Measurements from ENCODE around the gene CLEC3A.
"Not testable (repeated sequence)": the region's sequence is repeated elsewhere in the genome, so short reads cannot be mapped to it uniquely, and the experiment has no call there.

Gene CLEC3A, protein sequence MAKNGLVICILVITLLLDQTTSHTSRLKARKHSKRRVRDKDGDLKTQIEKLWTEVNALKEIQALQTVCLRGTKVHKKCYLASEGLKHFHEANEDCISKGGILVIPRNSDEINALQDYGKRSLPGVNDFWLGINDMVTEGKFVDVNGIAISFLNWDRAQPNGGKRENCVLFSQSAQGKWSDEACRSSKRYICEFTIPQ

DNA sequence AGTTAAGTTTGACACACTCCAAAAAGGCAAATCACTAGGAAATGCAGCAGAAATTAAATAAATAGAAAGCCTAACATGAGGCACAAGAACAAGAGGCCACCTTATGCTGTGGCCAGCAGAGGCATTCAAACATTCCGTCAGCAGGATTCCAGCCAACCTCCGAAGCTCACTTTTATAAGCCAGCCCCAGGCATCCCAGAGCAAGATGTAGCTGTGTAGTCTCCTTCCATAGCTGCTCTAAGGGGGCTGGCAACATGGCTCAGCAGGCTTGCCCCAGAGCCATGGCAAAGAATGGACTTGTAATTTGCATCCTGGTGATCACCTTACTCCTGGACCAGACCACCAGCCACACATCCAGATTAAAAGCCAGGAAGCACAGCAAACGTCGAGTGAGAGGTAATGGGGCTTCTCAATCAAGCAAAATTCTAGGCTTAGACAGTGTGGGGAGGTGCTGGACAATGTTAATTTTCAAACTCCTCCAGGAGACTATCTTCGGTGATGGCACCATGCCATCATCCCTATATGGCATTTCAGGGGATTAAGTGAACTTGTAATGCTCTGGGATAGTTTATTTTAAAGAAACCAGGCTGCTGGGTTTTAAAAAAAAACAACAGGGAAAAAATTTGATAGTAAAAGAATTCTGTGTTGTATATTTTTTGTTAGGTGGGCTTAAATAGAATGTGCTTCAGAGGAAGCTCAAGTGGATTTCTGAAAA is at the start of gene CLEC3A:
CLEC3A (plus strand) TSS at position 202 of the 714 bp plus-strand sequence; CDS start at position 281, 79 bp downstream.
- Histone ChIP-seq H3K9me3 (ENCODE audit: control insufficient read depth, low read length) (no peaks in the 10 kb centered on the region), H3K9ac (ENCODE audit: low read length) (no peak within 1 kb of the TSS), H3K4me1 (ENCODE audit: control insufficient read depth, insufficient read depth, low read length) (no peaks in the 10 kb centered on the region), H3K36me3 (ENCODE audit: control insufficient read depth, insufficient read depth, low read length) (no peaks in the 10 kb centered on the region), H3K27me3 (ENCODE audit: control insufficient read depth, insufficient read depth, low read length) (no peaks in the 10 kb centered on the region), H3K4me3 (ENCODE audit: low read length) (no peak within 1 kb of the TSS)

DNA sequence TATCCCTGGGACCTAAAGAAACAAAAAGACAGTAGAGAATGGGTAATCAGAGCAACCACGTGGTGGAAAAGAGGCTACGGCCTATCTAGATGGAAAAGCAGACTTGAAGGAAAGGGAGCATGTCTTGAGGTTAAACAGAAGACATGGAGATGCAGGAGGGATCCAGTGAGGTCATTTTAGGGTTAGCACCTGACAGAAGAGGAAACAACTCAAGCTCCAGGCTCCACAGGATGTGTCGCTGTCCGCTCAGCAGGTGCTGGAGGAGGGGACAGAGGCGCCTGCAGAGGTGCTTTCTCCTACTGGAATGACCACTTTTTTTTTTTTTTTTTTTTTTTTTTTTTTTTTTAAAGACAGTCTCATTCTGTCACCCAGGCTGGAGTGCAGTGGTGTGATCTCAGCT is 47.5 kb upstream of the CLEC3A start:
- no peak overlapping the region for H3K9ac ChIP-seq (ENCODE audit: low read length)
- no peaks in the 10 kb centered on the region for H3K4me1 ChIP-seq (ENCODE audit: control insufficient read depth, insufficient read depth, low read length)
- H3K36me3 ChIP-seq (ENCODE audit: control insufficient read depth, insufficient read depth, low read length), result no peaks in the 10 kb centered on the region
- no peaks in the 10 kb centered on the region for H3K9me3 ChIP-seq (ENCODE audit: control insufficient read depth, low read length)
- no peak overlapping the region for H3K4me3 ChIP-seq (ENCODE audit: low read length)
- no peaks in the 10 kb centered on the region for H3K27me3 ChIP-seq (ENCODE audit: control insufficient read depth, insufficient read depth, low read length)

DNA sequence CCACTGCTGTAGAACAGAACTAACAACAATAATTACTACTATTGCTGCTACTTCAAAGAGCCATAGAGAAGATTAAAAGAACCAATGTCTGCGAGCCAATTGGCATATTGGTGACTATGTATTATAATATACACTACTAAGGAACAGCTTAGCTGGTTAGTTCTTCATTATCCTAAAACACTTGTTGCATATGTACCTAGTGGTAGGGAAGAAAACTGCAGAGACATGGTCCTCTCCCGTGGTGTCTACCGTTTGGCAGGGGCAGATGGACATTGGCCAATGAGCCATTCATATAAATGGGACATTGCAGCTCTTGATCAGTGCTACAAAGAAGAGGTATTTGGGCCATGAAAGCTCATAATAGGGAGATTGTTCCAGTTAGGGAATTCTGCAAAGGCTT is 46.4 kb upstream of the CLEC3A start:
- Histone ChIP-seq H3K9ac (ENCODE audit: low read length) (no peak overlapping the region), H3K9me3 (ENCODE audit: control insufficient read depth, low read length) (no peaks in the 10 kb centered on the region), H3K4me3 (ENCODE audit: low read length) (no peak overlapping the region), H3K27me3 (ENCODE audit: control insufficient read depth, insufficient read depth, low read length) (no peaks in the 10 kb centered on the region), H3K4me1 (ENCODE audit: control insufficient read depth, insufficient read depth, low read length) (no peaks in the 10 kb centered on the region), H3K36me3 (ENCODE audit: control insufficient read depth, insufficient read depth, low read length) (no peaks in the 10 kb centered on the region)

DNA sequence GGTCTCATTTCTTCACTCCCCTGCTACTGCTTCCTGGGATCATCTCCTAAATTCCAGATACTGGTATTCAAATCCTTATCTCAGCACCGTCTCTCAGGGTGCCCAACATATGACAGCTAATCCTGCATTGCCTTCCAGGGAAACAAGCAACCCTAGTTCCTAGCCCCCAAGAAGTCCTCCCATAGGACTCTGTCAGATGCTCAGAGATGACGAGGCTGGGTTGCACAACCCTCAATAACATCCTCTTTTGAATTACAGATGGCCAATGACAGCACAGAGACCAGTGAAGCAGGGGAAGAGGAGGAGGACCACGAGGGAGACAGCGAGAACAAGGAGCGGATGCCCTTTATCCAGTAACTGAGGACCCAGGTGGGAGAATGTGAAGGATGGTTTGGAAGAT is 45.0 kb upstream of the CLEC3A start:
- Histone ChIP-seq H3K9ac (ENCODE audit: low read length) (no peak overlapping the region), H3K9me3 (ENCODE audit: control insufficient read depth, low read length) (no peaks in the 10 kb centered on the region), H3K36me3 (ENCODE audit: control insufficient read depth, insufficient read depth, low read length) (no peaks in the 10 kb centered on the region), H3K4me3 (ENCODE audit: low read length) (no peak overlapping the region), H3K27me3 (ENCODE audit: control insufficient read depth, insufficient read depth, low read length) (no peaks in the 10 kb centered on the region), H3K4me1 (ENCODE audit: control insufficient read depth, insufficient read depth, low read length) (no peaks in the 10 kb centered on the region)

DNA sequence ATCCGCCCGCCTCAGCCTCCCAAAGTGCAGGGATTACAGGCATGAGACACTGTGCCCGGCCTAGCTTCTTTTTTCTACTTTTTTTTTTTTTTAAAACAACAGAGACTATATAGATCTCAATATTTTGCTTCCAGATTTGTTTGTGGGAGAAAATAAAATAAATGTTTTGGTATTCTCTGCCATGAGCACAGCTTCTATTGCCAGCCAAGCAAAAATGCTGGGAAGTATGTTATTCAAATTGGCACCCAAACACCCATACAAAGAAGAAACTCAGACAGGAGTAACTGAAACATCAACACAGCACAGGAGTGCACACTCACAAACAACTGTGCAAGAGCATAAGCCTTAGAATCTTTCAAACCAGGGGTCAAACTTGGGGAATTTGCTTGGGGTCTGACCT is 37.2 kb upstream of the CLEC3A start:
- no peaks in the 10 kb centered on the region for H3K36me3 ChIP-seq (ENCODE audit: control insufficient read depth, insufficient read depth, low read length)
- H3K9ac ChIP-seq (ENCODE audit: low read length), result no peak overlapping the region

DNA sequence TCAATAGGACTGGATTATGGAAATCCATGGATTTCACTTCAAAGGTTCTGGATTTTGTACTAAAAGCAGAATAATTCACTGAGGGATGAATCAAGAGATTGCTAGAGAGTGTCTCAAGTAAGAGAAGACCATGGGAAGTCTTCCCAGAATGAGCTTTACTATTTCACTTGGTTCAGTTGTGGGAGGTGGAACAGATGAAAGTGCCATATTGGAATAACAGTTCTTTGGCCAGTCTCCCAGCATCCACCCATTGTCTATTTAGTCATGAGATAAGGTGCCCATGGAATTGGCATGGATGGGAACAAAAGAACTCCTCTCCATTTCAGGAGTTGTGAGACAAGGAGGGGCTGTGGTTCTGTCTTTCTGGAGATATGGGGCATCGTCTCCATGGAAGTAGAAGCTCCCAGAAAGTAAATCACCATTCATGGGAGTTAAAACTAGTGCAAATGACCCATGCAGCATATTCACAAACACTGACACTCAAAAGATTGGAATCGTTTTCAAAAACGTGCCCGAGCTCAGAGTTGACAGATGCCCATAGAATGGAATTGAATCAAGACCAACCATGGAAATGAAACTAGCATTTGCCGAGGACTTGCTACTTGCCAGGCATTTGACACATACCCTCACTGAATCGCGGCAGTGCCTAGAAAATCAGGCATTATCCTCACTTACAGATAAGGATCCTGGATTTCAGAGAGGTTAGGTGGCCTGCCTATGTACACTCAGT is 36.2 kb upstream of the CLEC3A start:
- no peak overlapping the region for H3K4me3 ChIP-seq (ENCODE audit: low read length)
- H3K9me3 ChIP-seq (ENCODE audit: control insufficient read depth, low read length), result no peaks in the 10 kb centered on the region
- H3K36me3 ChIP-seq (ENCODE audit: control insufficient read depth, insufficient read depth, low read length), result no peaks in the 10 kb centered on the region
- no peak overlapping the region for H3K9ac ChIP-seq (ENCODE audit: low read length)
- no peaks in the 10 kb centered on the region for H3K27me3 ChIP-seq (ENCODE audit: control insufficient read depth, insufficient read depth, low read length)
- no peaks in the 10 kb centered on the region for H3K4me1 ChIP-seq (ENCODE audit: control insufficient read depth, insufficient read depth, low read length)

More for the DNA sequence above, 37.2 kb upstream of the CLEC3A start:
- Histone ChIP-seq H3K9me3 (ENCODE audit: control insufficient read depth, low read length) (no peaks in the 10 kb centered on the region), H3K4me1 (ENCODE audit: control insufficient read depth, insufficient read depth, low read length) (no peaks in the 10 kb centered on the region), H3K4me3 (ENCODE audit: low read length) (no peak overlapping the region), H3K27me3 (ENCODE audit: control insufficient read depth, insufficient read depth, low read length) (no peaks in the 10 kb centered on the region)

DNA sequence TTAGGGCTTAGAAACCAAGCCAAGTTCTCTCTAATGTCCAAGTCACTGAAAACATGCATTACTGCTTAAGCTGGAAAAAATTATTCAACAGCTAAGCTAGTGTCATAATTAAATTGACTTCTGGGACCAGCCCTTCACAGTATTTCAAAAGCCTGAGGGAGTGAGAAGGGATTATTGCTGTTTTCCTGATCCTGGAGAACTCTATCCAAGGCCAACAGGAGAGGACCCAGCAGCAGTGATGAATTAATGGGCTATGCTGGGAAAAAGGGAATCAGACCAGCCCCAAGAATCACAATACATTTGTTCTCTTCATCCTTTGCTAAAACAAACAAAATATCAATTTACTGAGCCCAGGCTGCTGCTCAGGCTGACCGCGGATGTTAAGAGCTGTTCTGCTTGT is 34.5 kb upstream of the CLEC3A start:
- Histone ChIP-seq H3K9ac (ENCODE audit: low read length) (no peak overlapping the region), H3K36me3 (ENCODE audit: control insufficient read depth, insufficient read depth, low read length) (no peaks in the 10 kb centered on the region), H3K4me3 (ENCODE audit: low read length) (no peak overlapping the region), H3K9me3 (ENCODE audit: control insufficient read depth, low read length) (no peaks in the 10 kb centered on the region), H3K27me3 (ENCODE audit: control insufficient read depth, insufficient read depth, low read length) (no peaks in the 10 kb centered on the region), H3K4me1 (ENCODE audit: control insufficient read depth, insufficient read depth, low read length) (no peaks in the 10 kb centered on the region)

DNA sequence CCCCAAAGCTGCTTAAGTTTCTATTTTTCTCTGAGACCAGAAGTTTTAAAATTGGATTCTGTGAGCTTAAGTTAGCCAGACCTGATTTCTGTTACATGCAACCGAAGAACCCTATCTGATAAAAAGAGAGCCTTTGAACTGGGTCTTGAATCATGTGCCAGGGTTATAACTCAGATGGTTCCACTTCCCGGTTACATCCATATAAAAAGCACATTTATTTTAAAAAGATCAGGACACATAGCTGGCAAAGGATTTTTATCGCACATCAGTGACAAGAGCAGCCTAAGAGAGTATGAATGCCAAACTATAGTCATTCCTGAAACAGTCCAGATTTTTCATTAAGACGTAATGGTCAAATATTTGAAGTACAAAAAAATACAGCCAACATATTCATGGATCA is 32.5 kb upstream of the CLEC3A start:
- no peaks in the 10 kb centered on the region for H3K27me3 ChIP-seq (ENCODE audit: control insufficient read depth, insufficient read depth, low read length)
- H3K9me3 ChIP-seq (ENCODE audit: control insufficient read depth, low read length), result no peaks in the 10 kb centered on the region
- no peaks in the 10 kb centered on the region for H3K36me3 ChIP-seq (ENCODE audit: control insufficient read depth, insufficient read depth, low read length)
- no peak overlapping the region for H3K4me3 ChIP-seq (ENCODE audit: low read length)
- H3K9ac ChIP-seq (ENCODE audit: low read length), result no peak overlapping the region
- no peaks in the 10 kb centered on the region for H3K4me1 ChIP-seq (ENCODE audit: control insufficient read depth, insufficient read depth, low read length)

DNA sequence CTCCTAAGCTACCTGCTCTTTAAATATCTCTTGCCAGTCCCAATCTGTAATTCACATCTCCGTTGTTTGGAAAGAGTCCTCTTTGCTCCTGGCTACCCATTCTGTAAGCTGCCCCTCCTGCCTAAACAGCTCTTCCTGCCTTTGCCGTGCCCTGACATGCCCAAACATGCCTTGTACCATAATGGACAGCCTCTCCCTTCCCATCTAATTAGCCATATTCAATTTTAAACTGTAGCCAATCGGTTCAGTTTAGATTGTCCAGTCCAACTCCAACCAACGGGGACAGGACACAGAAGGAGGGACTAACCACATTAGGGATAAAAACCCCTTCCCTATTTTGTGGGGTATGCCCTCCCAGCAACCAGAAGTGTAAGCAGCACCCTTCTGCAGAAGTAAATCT is 30.6 kb upstream of the CLEC3A start:
- Histone ChIP-seq H3K27me3 (ENCODE audit: control insufficient read depth, insufficient read depth, low read length) (no peaks in the 10 kb centered on the region), H3K9me3 (ENCODE audit: control insufficient read depth, low read length) (no peaks in the 10 kb centered on the region), H3K4me1 (ENCODE audit: control insufficient read depth, insufficient read depth, low read length) (no peaks in the 10 kb centered on the region), H3K4me3 (ENCODE audit: low read length) (no peak overlapping the region), H3K9ac (ENCODE audit: low read length) (no peak overlapping the region), H3K36me3 (ENCODE audit: control insufficient read depth, insufficient read depth, low read length) (no peaks in the 10 kb centered on the region)

DNA sequence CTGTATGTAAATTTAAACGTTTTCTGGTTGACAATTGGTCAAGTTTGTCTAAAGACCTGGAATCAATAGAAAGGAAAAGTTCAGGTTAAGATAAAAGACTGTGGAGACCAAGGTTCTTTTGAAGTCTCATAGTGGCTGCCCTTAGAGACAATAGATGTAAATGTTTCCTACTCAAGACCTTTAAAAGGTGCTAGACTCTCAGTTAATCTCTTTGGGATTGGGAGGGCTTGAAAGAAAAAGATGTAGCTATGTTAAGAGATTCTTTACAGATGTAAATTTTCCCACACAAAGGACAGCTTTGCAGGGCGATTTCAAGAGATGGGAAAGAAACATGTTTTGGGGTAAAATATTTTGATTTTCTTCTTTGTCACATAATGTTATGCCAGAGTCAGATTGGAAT is 30.0 kb upstream of the CLEC3A start:
- H3K36me3 ChIP-seq (ENCODE audit: control insufficient read depth, insufficient read depth, low read length); H3K9me3 ChIP-seq (ENCODE audit: control insufficient read depth, low read length); H3K9ac ChIP-seq (ENCODE audit: low read length); H3K4me1 ChIP-seq (ENCODE audit: control insufficient read depth, insufficient read depth, low read length); H3K27me3 ChIP-seq (ENCODE audit: control insufficient read depth, insufficient read depth, low read length); H3K4me3 ChIP-seq (ENCODE audit: low read length): not testable (repeated sequence)

DNA sequence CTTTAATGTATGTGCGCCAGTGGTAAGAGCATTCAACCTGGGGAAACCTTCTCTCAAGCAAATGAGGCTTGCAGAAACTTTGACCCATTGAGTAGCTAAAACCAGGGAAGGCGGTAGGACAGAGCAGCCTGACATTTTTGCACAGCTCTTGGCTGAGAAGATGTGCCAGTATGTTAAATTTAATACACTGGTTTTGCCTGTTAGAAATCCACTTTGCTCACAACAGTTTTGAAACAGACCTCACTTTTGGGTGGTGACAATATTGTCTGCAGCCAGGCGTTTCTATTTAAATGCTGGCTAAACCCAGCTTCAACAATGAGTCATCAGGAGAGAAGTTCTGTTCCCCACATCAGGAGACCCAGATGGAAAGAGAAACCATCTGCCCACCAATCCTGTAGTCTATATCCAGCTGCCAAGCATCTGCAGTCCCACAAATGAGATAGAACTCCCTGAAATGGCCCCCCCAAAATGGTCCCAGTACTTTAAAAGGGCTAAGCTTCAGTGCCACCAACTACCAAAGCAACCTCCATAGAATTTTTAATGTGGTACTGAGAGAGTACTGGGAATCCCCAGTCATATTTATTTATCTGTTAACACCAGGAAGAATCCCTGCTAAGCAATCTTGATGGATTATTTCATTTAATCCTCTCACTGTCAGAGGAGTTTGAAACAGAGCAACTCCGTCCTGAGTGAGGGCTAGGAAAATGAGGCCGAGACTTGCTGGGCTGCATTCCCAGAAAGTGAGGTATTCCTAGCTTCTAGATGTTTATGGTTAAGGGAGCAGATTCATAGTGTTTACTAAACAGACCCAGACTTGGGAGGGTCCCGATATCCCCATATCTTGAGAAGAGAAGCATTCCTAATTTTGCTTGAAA is 29.0 kb upstream of the CLEC3A start:
- Histone ChIP-seq H3K27me3 (ENCODE audit: control insufficient read depth, insufficient read depth, low read length) (no peaks in the 10 kb centered on the region), H3K4me3 (ENCODE audit: low read length) (no peak overlapping the region), H3K4me1 (ENCODE audit: control insufficient read depth, insufficient read depth, low read length) (no peaks in the 10 kb centered on the region), H3K36me3 (ENCODE audit: control insufficient read depth, insufficient read depth, low read length) (no peaks in the 10 kb centered on the region), H3K9ac (ENCODE audit: low read length) (no peak overlapping the region), H3K9me3 (ENCODE audit: control insufficient read depth, low read length) (no peaks in the 10 kb centered on the region)

Data from mucosa of stomach (tissue), 1 donor.